Measurements from ENCODE around the gene SMIM12.

- TF ChIP-seq, protein P1, sequence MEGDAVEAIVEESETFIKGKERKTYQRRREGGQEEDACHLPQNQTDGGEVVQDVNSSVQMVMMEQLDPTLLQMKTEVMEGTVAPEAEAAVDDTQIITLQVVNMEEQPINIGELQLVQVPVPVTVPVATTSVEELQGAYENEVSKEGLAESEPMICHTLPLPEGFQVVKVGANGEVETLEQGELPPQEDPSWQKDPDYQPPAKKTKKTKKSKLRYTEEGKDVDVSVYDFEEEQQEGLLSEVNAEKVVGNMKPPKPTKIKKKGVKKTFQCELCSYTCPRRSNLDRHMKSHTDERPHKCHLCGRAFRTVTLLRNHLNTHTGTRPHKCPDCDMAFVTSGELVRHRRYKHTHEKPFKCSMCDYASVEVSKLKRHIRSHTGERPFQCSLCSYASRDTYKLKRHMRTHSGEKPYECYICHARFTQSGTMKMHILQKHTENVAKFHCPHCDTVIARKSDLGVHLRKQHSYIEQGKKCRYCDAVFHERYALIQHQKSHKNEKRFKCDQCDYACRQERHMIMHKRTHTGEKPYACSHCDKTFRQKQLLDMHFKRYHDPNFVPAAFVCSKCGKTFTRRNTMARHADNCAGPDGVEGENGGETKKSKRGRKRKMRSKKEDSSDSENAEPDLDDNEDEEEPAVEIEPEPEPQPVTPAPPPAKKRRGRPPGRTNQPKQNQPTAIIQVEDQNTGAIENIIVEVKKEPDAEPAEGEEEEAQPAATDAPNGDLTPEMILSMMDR (IDR thresholded peaks at IDR 0.05), result no peak
- TF ChIP-seq CHD2 (IDR thresholded peaks at IDR 0.05; ENCODE audit: low read length, partially characterized antibody), result no peak
- TF ChIP-seq MAZ (IDR thresholded peaks at IDR 0.05; ENCODE audit: borderline replicate concordance, low read depth, low read length), result no peak
- no peak for TF ChIP-seq HOXA7 (CRISPR knock-in tag; IDR thresholded peaks at IDR 0.05)
- no peak for TF ChIP-seq ZFP36 (IDR thresholded peaks at IDR 0.05; ENCODE audit: borderline replicate concordance, partially characterized antibody)
- no peak for TF ChIP-seq RARB (CRISPR knock-in tag; IDR thresholded peaks at IDR 0.05)
- no peak for TF ChIP-seq EP300 (IDR thresholded peaks at IDR 0.05)
- no peak for TF ChIP-seq BCL3 (IDR thresholded peaks at IDR 0.05)
- TF ChIP-seq MYC (IDR thresholded peaks at IDR 0.05; ENCODE audit: borderline replicate concordance, low read length), result no peak
- TF ChIP-seq POLR2A (IDR thresholded peaks at IDR 0.05; ENCODE audit: low read length), result no peak
- TF ChIP-seq NR3C1 (IDR thresholded peaks at IDR 0.05), result no peak
- no peak for TF ChIP-seq PHF8 (IDR thresholded peaks at IDR 0.05; ENCODE audit: borderline replicate concordance, low read depth)
- TF ChIP-seq SREBF2 (IDR thresholded peaks at IDR 0.05), result no peak
- no peak for TF ChIP-seq FOXS1 (CRISPR knock-in tag; IDR thresholded peaks at IDR 0.05)
These were observed 42.8 kb downstream of the SMIM12 start for GRCh38 chr1:34816778-34817177.
